Activated naive CD4-positive, alpha-beta T cell treated with anti-CD3 and anti-CD28 coated beads, Interleukin-2, amount 50 U/mL, for 24 hours (primary cell): ENCODE measurements around the gene SSBP3.

Experiments
- H3K27ac Mint-ChIP-seq: one replicate; pipeline ENCODE4 v1.8.0; 2021; ENCODE audit warnings: mild to moderate bottlenecking, mixed read lengths
- H3K27me3 Mint-ChIP-seq: one replicate; pipeline ENCODE4 v1.8.0; 2021; ENCODE audit warnings: mixed read lengths
- H3K36me3 Mint-ChIP-seq: one replicate; pipeline ENCODE4 v1.8.0; 2021; ENCODE audit warnings: mixed read lengths
- H3K4me1 Mint-ChIP-seq: one replicate; pipeline ENCODE4 v1.8.0; 2021; ENCODE audit warnings: mixed read lengths
- H3K4me3 Mint-ChIP-seq: one replicate; pipeline ENCODE4 v1.8.0; 2021; ENCODE audit warnings: mild to moderate bottlenecking, mixed read lengths
- H3K9me3 Mint-ChIP-seq: one replicate; pipeline ENCODE4 v1.8.0; 2021; ENCODE audit warnings: mixed read lengths

Gene SSBP3

DNA sequence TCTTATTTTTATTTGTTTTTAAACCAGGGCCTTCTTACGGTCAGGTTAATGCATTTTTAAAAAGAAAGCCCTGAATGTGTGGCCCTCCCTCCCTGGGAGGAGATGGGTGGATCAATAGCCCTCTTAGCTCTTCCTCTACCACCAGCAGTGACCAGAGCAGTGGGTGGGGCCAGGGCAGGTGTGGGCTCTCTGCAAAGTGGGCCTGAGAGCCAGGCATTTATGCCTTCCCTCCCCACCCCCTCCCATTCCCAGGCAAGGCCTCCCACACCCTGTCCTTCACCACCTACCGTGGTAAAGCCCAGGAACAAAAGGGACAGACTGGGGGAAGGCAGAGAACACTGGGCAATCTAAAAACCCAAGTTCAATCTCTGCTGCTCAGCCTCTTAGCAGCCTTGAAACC, 63.9 kb downstream of the SSBP3 start:
- H3K9me3 Mint-ChIP-seq, result no peaks in the 10 kb centered on the region

DNA sequence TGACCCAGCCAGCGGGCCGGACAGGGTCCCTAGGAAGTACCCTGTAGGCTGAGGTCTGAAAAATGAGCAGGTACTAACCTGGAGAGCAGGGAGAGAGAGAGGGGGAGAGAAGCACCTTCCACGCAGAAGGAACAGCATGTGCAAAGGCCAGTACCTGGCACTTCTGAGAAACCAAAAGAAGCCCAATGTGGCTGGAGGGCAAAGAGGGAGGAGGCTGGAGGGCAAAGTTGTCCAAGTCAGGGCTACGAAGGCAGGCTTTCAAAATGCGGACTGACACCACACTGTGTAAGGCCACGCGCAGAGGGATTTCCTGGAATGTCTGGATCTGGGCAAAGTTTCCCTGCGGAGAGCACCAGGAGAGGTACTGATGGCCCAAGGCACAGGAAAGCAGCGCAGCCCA, 64.4 kb downstream of the SSBP3 start:
- H3K36me3 Mint-ChIP-seq, result peaks cover 6% of the 10 kb centered on the region
- no peaks in the 10 kb centered on the region for H3K27me3 Mint-ChIP-seq
- peaks cover 62% of the 10 kb centered on the region for H3K4me1 Mint-ChIP-seq
- no peak overlapping the region for H3K4me3 Mint-ChIP-seq
- H3K9me3 Mint-ChIP-seq, result no peaks in the 10 kb centered on the region
- H3K27ac Mint-ChIP-seq, result no peak overlapping the region

More for the DNA sequence above, 63.9 kb downstream of the SSBP3 start:
- H3K4me3 Mint-ChIP-seq, result no peak overlapping the region
- no peaks in the 10 kb centered on the region for H3K27me3 Mint-ChIP-seq
- peaks cover 62% of the 10 kb centered on the region for H3K4me1 Mint-ChIP-seq
- peaks cover 6% of the 10 kb centered on the region for H3K36me3 Mint-ChIP-seq
- H3K27ac Mint-ChIP-seq, result no peak overlapping the region

DNA sequence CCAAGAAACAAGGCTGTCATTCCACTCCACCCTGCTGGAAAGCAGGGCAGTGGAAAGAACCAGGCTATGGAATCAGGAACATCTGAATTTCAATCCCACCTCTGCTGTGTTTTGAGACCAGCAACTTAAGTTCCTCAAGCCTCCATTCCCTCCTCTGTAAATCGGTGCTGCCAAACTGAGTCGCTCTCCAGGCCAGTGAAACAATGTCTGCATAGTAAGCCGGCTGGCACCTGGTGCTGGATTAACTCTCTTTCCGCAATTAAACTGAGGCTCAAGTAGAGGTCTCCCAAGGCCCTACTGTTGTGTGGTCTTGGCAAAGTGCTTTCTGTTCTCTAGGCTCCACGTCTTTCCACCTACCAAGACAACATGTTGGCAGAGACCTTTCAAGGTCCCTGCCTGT, 65.3 kb downstream of the SSBP3 start:
- Mint-ChIP-seq H3K4me1 (peaks cover 69% of the 10 kb centered on the region), H3K27me3 (no peaks in the 10 kb centered on the region), H3K4me3 (no peak overlapping the region), H3K9me3 (no peaks in the 10 kb centered on the region), H3K27ac (no peak overlapping the region), H3K36me3 (peaks cover 6% of the 10 kb centered on the region)

DNA sequence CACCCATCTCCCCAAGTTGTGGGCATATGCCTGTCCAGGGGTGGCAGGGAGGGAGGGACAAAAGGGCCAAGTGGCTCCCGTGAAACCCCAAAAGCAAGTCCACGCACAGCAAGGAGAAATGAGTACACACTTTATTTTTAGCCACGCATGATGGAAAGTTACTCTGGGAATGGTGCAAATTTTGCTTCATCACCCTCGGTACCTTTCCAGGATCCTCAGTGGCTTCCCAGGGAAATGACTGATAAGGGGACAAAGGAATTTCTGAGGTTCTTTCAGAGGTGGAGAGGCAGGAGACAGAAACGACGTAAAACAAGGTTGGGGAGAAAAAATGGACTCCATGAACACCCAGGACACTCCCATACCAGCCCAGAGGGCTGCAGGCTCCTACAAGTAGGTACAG, 65.8 kb downstream of the SSBP3 start:
- Mint-ChIP-seq H3K27ac (no peak overlapping the region), H3K9me3 (no peaks in the 10 kb centered on the region), H3K4me3 (no peak overlapping the region), H3K4me1 (peaks cover 73% of the 10 kb centered on the region), H3K27me3 (no peaks in the 10 kb centered on the region), H3K36me3 (peaks cover 6% of the 10 kb centered on the region)

DNA sequence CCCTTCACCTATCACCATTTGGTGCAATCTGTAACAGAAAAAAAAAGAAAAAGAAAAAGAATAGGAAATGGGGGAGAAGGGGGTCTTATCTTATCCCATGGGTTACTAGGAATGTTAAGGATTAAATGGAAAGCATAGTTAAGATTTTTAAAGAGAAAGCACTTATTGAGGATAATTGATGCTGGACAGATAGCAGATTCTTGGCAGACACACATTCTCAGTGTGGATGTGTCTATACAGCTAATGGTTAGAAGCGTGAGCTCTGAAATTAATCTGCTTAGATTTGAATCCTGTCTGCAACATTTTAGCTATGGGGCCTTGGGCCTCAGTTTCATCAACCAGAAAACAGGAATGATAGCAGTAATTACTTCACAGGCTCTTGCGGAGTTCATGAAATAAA, 67.1 kb downstream of the SSBP3 start:
- no peak overlapping the region for H3K4me3 Mint-ChIP-seq
- H3K36me3 Mint-ChIP-seq, result peaks cover 6% of the 10 kb centered on the region

DNA sequence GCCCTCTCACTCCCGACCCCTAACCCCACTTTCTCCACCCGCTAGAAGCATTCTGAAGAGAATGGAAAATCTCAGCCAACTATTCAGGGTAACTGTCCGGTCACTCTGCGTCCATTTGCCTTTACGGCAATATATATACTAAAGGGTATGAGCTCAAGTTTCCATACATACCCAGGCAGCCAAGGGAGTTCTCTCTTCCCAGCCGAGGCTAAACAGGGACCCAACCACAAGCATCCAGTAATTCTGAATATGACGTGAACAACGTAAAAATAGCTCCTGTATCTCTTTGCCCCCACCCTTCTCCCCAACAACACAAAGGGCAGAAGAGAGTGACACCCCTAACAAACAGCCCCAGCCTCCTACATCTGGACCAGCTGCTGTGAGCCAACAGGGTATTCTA, 67.7 kb downstream of the SSBP3 start:
- Mint-ChIP-seq H3K27me3 (no peaks in the 10 kb centered on the region), H3K36me3 (peaks cover 6% of the 10 kb centered on the region), H3K27ac (no peak overlapping the region), H3K4me3 (no peak overlapping the region), H3K4me1 (peaks cover 72% of the 10 kb centered on the region), H3K9me3 (no peaks in the 10 kb centered on the region)

More for the DNA sequence above, 67.1 kb downstream of the SSBP3 start:
- H3K4me1 Mint-ChIP-seq, result peaks cover 74% of the 10 kb centered on the region
- H3K27me3 Mint-ChIP-seq, result no peaks in the 10 kb centered on the region
- H3K9me3 Mint-ChIP-seq, result no peaks in the 10 kb centered on the region
- peak overlapping the region; percentile 17 for H3K27ac Mint-ChIP-seq

DNA sequence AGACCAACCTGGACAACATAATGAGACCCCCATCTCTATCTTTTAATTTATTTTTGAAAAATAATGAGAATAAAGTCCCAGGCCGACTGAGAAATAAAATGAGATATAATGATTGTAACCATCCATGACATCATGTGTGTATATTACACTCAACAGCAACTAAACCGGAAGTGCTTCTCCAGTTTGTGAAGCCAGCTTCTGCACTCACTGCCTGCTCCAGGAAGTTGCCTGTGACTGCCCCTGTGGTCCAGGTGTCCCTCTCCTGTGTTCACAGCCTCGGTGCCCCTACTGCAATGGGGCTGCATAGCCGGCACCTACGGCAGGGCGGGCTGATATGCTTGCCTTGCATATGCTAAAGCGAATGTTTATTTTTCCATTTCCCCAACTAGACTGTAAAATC, 68.3 kb downstream of the SSBP3 start:
- Mint-ChIP-seq H3K27me3 (no peaks in the 10 kb centered on the region), H3K9me3 (no peaks in the 10 kb centered on the region), H3K27ac (no peak overlapping the region), H3K4me1 (peaks cover 71% of the 10 kb centered on the region), H3K36me3 (peaks cover 4% of the 10 kb centered on the region), H3K4me3 (no peak overlapping the region)

DNA sequence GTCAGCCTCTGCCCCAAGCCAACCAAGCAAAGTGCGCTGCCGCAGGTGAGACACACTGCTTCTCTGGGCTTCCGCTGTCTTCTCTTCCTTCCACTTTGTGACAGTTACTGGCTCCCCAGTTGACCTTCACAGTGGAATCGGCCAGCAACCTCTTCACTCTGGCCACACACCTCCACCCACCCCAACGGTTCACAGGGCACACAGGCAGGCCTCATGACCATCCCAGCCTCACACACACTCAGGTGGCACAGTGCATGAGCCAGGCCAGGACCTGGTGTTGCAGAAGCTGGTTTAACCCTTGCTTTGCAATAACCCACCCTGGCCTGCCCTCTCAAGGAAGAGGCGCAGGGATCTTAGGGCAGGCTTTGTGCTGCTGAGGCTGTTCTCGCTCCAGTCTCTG, 69.2 kb downstream of the SSBP3 start:
- Mint-ChIP-seq H3K9me3 (no peaks in the 10 kb centered on the region), H3K4me3 (no peak overlapping the region), H3K27me3 (no peaks in the 10 kb centered on the region), H3K4me1 (peaks cover 74% of the 10 kb centered on the region), H3K27ac (peak overlapping the region; percentile 65), H3K36me3 (peaks cover 4% of the 10 kb centered on the region)

DNA sequence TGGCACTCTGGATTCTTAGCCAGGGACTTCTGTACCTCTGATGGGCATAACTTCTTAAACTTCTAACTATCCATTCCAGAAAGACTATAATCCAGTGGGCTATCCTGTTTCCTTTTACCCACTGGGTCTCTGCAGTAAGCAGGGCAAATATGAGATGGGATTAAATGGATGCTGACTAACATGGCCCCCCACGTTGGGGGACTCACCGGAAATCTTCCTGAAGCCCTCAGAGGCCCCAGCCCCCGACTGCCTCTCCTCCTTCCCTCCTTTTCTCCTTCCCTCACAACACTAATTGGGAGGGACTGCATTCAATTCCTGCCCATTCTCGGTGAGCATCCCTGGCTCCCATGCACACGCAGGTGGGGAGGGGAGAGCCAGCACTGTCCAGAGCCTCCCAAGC, 70.1 kb downstream of the SSBP3 start:
- H3K27ac Mint-ChIP-seq, result no peak overlapping the region
- H3K36me3 Mint-ChIP-seq, result peaks cover 1% of the 10 kb centered on the region
- H3K9me3 Mint-ChIP-seq, result no peaks in the 10 kb centered on the region

DNA sequence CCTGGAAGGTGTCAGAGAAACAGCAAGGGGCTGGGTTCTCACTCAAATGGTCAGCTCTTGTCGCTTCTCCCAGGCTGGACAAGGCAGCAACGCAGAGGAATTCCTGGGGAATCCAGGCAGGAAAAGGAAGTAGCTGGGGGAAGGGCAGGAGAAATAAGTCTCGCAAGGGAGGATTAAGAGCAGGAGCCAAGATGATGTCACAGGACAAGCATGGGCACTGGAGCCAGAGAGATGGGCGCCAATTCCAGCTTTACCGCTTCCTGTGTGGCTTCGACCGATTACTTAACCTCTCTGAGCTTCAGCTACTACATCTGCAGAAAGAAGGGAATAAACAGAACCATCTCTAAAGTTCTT, 70.5 kb downstream of the SSBP3 start:
- H3K4me1 Mint-ChIP-seq, result peaks cover 76% of the 10 kb centered on the region

More for the DNA sequence above, 70.1 kb downstream of the SSBP3 start:
- Mint-ChIP-seq H3K4me3 (no peak overlapping the region), H3K4me1 (peaks cover 75% of the 10 kb centered on the region), H3K27me3 (no peaks in the 10 kb centered on the region)

DNA sequence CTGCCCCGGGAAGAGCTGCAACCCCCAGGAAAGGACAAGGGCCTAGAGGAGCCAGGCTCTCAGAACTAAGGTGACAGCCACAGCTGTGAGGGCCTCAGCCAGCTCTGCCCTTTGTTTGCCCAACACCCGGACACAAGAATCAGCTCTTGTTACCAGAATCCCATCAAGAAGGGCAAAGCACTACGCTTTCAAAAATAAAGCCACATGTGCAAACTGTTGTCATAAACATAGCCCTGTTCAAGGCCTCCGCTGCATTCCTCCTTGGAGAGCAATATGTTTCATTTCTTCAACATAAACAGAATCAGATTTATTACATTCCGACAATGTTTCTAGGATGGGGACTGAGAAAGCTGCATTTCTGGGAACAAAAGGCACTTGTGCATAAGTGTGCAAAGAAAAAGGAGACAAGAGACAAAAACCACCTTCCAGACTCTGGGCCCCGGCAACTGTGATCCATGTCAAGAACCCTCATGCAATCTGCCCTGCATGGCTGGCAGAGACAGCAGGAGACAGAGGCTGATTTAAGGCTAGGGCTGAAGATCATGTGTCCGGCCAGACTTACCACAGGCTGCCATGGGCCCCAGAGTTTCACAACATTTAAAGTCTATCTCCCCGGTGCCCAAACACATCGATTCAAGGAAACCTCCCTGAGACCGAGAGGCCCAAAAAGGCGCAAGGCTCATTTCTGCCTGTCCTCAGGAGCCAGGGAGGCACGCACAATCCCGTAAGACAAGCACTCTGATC, 71.0 kb downstream of the SSBP3 start:
- Mint-ChIP-seq H3K27ac (no peak overlapping the region), H3K27me3 (no peaks in the 10 kb centered on the region), H3K4me3 (no peak overlapping the region), H3K36me3 (peaks cover 1% of the 10 kb centered on the region), H3K4me1 (peaks cover 77% of the 10 kb centered on the region), H3K9me3 (no peaks in the 10 kb centered on the region)

More for the DNA sequence above, 70.5 kb downstream of the SSBP3 start:
- no peak overlapping the region for H3K4me3 Mint-ChIP-seq
- H3K27ac Mint-ChIP-seq, result no peak overlapping the region
- peaks cover 1% of the 10 kb centered on the region for H3K36me3 Mint-ChIP-seq
- no peaks in the 10 kb centered on the region for H3K9me3 Mint-ChIP-seq
- no peaks in the 10 kb centered on the region for H3K27me3 Mint-ChIP-seq

DNA sequence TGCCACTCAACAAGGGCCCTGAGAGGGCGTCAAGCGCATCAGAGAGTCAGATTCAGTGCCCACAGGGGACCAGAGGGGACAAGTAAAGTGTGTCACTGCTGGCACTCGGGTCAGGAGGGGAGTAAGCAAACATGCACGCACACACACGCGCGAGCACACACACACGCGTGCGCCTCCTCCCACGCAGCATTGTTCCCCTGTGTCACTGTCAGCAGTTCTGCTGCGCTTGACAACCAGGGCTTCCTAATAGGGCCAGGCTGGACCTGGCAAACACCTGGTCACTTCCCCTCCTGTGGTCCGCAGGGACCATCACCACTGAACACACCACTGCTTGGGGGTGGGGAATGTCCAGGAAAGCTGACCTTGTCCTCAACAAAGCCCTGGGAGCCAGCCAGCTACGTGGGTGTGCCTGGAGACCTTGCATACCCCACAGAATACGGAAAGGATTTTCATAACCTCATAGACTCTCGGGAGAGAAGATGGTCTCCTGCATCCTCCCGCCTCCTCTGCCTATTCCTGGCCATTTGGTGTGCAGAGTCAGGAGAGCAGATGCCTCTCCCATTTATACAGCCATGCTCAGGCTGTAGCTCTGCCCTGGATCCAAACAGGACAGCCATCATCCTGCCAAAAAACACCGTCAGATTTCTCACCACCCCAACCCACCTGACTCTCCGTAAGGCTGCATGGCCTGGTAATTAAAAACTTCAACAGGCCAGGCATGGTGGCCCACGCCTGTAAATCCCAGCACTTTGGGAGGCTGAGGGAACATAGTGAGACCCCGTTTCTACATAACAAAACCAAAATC, 73.2 kb downstream of the SSBP3 start:
- Mint-ChIP-seq H3K4me3 (no peak overlapping the region), H3K27ac (peak overlapping the region; percentile 23), H3K27me3 (no peaks in the 10 kb centered on the region), H3K36me3 (no peaks in the 10 kb centered on the region), H3K4me1 (peaks cover 69% of the 10 kb centered on the region), H3K9me3 (no peaks in the 10 kb centered on the region)

DNA sequence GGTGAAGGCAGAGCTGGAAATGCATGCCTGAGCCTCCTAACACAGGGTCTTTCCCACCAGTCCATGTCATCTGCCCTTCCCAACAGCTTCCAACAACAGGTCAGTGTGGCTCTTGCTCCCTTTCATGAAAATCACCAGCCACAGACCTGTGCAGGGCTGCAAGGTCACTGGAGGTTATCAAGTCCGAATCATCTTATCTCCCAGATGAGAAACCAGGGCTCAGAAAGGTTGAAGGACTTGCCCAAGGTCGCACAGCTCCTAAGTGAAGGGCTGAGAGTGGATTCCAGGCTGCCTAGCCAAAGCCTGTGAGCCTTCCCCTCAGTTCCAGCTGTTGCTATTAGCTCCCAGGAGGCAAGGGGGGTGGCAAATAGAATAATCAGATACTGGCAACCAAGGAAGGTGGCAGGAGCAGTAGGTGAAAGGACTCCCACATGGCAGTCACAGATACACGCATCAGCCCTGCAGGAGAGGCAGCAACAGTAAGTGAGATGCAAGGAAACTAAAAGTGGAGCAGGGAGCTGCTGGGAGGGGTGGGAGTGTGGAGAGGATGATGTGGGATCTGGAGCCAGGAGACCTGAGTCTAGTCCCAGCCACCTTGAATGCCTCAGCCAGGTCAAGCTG, 74.2 kb downstream of the SSBP3 start:
- Mint-ChIP-seq H3K4me1 (peaks cover 77% of the 10 kb centered on the region), H3K27me3 (no peaks in the 10 kb centered on the region), H3K9me3 (no peaks in the 10 kb centered on the region), H3K4me3 (no peak overlapping the region), H3K36me3 (no peaks in the 10 kb centered on the region), H3K27ac (peak overlapping the region; percentile 72)

DNA sequence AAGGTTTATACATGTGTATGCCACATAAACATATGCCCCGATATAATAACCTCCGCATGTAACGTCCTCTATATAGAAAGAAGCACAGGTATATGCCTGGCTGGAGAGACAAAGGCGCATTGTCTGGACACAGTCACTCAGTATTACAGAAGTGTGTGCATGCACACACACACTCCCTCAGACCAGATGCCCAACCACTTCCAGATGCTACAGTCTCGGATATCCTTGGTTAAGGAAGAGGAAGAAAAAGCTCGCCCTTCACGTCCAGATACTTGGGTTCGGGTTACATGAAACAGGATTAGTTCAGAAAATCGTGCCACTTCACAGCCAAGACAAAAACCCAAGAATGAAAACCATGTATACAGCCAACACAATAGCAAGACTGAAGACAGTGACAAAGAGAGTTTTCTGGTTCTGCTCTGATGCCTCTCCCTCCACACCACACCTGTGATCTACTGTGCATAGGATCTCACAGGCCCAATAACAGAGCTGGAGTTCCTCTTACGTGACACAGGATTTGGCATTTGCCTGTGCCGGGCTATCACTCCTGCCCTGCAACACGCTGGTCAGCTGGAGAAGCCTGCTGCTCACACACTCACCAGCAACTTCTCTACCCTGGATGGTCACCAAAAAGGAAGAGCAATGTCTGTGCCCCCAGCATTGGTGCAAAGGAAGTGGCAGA, 75.0 kb downstream of the SSBP3 start:
- H3K9me3 Mint-ChIP-seq, result no peaks in the 10 kb centered on the region
- H3K4me1 Mint-ChIP-seq, result peaks cover 80% of the 10 kb centered on the region
- no peak overlapping the region for H3K27ac Mint-ChIP-seq
- H3K36me3 Mint-ChIP-seq, result no peaks in the 10 kb centered on the region
- no peaks in the 10 kb centered on the region for H3K27me3 Mint-ChIP-seq
- no peak overlapping the region for H3K4me3 Mint-ChIP-seq

DNA sequence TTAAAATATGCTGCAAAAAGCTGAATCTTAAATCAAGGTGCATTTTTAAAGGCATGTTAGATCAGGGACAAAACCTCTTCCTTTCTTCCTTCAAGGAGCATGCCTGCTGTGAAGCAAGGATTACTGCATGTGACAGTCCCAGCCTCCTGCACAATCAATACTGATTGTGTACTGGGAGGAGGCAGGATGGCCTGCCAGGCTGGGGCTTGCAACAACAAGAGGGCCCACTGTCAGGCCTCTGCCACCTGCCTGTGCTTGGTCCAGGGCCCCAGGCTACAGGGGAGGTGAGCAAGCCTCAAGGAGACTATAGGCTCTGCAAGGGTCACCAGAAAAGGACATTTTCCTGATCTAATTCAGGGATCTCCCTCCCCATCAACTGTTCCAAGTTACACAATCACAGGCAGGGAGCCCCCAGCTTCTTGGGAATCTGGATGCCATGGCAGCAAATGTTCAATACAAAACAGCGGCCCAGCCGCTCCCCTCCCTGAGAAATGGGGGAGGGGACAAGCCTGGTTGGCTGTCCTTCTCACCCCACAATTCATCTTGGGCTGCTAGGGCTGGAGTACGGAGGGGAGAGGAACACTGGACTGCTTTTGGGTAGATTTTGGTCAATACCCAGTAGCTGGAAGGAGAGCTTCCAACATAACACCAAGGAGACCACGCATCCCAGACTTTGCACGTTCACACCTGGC, 76.7 kb downstream of the SSBP3 start:
- Mint-ChIP-seq H3K27ac (no peak overlapping the region), H3K4me3 (no peak overlapping the region)

More for the DNA sequence above, 76.7 kb downstream of the SSBP3 start:
- H3K27me3 Mint-ChIP-seq, result no peaks in the 10 kb centered on the region
- H3K9me3 Mint-ChIP-seq, result no peaks in the 10 kb centered on the region
- H3K36me3 Mint-ChIP-seq, result no peaks in the 10 kb centered on the region
- peaks cover 85% of the 10 kb centered on the region for H3K4me1 Mint-ChIP-seq
